Stimulated activated memory B cell treated with anti-CD40 and anti-IgM and Interleukin-4, amounts not matched to agents 10 μg/mL and 1 μg/mL and 100 μg/mL, for 72 hours (primary cell): Measurements from ENCODE around the gene VCY1B.
"Not testable (repeated sequence)": the region's sequence is repeated elsewhere in the genome, so short reads cannot be mapped to it uniquely, and the experiment has no call there.

Experiments
- ATAC-seq: fragments of 150-1000 bp; cut with Tn5 transposase; 2 replicates; pipeline ENCODE4 v1.10.0; 2021
- H3K27ac Mint-ChIP-seq: one replicate; pipeline ENCODE4 v1.8.0; 2022; ENCODE audit warnings: mild to moderate bottlenecking, mixed read lengths
- H3K27me3 Mint-ChIP-seq: one replicate; pipeline ENCODE4 v1.8.0; 2022; ENCODE audit warnings: mixed read lengths
- H3K36me3 Mint-ChIP-seq: one replicate; pipeline ENCODE4 v1.8.0; 2022; ENCODE audit warnings: mixed read lengths
- H3K4me1 Mint-ChIP-seq: one replicate; pipeline ENCODE4 v1.8.0; 2022; ENCODE audit warnings: mixed read lengths
- H3K4me3 Mint-ChIP-seq: one replicate; pipeline ENCODE4 v1.8.0; 2022; ENCODE audit warnings: mild to moderate bottlenecking, moderate library complexity, mixed read lengths
- H3K9me3 Mint-ChIP-seq: one replicate; pipeline ENCODE4 v1.8.0; 2022; ENCODE audit warnings: mixed read lengths

The VCY1B gene

GRCh38 chrY:14055927-14056326, at the start of gene VCY1B:
Gene VCY1B (plus strand): TSS chrY:14056227. CDS start chrY:14056290, 63 bp downstream.
- H3K4me3 Mint-ChIP-seq, ATAC-seq, H3K4me1 Mint-ChIP-seq, H3K27me3 Mint-ChIP-seq, H3K9me3 Mint-ChIP-seq, H3K27ac Mint-ChIP-seq, H3K36me3 Mint-ChIP-seq: not testable (repeated sequence)

GRCh38 chrY:14011916-14012315, 44.1 kb upstream of the VCY1B start:
- not testable (repeated sequence) for H3K27ac Mint-ChIP-seq, H3K4me3 Mint-ChIP-seq, H3K4me1 Mint-ChIP-seq, H3K36me3 Mint-ChIP-seq, H3K27me3 Mint-ChIP-seq, H3K9me3 Mint-ChIP-seq, ATAC-seq

- not testable (repeated sequence) for H3K9me3 Mint-ChIP-seq, H3K4me3 Mint-ChIP-seq, H3K27ac Mint-ChIP-seq, H3K36me3 Mint-ChIP-seq, H3K27me3 Mint-ChIP-seq, ATAC-seq, H3K4me1 Mint-ChIP-seq
Observed at GRCh38 chrY:14030395-14030794, 25.6 kb upstream of the VCY1B start.

GRCh38 chrY:14085877-14086276, 29.9 kb downstream of the VCY1B start:
- Mint-ChIP-seq H3K4me1 (no peaks in the 10 kb centered on the region), H3K27ac (no peak overlapping the region), H3K27me3 (peaks cover 7% of the 10 kb centered on the region), H3K36me3 (no peaks in the 10 kb centered on the region), H3K9me3 (no peaks in the 10 kb centered on the region), H3K4me3 (no peak overlapping the region)
- ATAC-seq, result no peak
